ENCODE results near the gene CSGALNACT2.

- TF ChIP-seq CTCF (IDR thresholded peaks at IDR 0.05): no peak
- TF ChIP-seq POLR2A (IDR thresholded peaks at IDR 0.05): no peak
- no peak for TF ChIP-seq EP300 (IDR thresholded peaks at IDR 0.05)
These were observed 84.0 kb downstream of the CSGALNACT2 start for GRCh38 chr10:43222210-43222720.
